Hypothalamus (tissue), 51 donors: ENCODE data around the gene ZNF611.
"Not testable (repeated sequence)": the region's sequence is repeated elsewhere in the genome, so short reads cannot be mapped to it uniquely, and the experiment has no call there.

Experiments used
- DNase-seq, 51 donors: peaks; one replicate each; lab custom pipeline; 2025; lab: John Stamatoyannopoulos, UW

ZNF611 gene

DNA sequence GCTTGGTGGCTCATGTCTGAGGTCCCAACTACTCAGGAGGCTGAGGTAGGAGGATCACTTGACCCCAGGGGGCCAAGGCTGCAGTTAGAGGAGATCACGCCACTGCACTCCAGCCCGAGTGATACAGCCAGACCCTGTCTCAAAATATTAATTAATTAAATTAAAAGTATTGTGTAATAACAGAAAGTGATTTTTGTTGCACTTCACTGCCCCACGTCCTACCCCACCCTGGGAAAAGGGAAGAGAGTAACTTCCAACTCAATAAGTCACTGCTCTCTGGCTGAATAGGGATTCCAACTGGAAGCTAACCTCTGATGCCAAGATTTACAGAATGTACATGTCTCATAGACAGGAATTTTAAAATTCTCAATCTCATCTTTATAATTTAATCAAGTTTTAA, 47.2 kb downstream of the ZNF611 start:
- no peak for DNase-seq

GRCh38 chr19:52685811-52686210, 49.0 kb downstream of the ZNF611 start:
- no peak for DNase-seq

- DNase-seq: not testable (repeated sequence)
These were observed 53.6 kb downstream of the ZNF611 start for GRCh38 chr19:52681216-52681615.

DNA sequence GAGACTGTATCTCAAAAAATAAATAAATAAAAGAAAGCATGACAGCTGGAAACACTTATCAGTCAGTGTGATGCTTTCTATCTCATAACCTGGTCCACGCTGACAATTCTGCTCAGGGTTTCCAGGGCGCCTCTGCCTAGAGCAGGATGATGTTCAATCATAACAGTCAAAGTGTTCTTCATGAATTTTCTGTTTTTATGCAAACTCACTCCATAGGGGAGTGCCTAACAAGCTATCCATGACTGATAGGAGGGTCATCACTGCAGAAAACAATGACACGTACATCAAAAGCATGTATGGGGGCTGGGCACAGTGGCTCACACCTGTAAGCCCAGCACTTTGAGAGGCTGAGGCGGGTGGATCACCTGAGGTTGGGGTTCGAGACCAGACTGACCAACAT, 55.2 kb downstream of the ZNF611 start:
- no peak for DNase-seq

DNA sequence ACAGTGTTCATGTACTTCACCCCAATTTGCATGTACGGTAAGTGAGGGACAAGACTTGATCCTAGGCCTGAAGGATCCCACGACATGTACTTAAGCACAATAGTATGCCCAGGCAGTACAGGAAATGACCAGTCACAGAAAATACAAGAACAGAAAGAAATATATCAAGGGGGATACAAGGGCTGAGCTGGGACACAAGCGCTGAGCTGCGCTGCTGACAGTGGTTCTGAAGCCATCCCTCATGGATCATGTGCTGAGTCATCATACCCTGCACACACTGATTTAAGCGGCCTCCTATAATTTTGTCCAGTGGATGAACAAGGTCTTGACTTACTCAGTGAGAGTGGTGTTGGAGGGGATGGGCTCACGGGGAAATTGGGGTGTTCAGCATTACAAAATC, 59.6 kb downstream of the ZNF611 start:
- not testable (repeated sequence) for DNase-seq

DNA sequence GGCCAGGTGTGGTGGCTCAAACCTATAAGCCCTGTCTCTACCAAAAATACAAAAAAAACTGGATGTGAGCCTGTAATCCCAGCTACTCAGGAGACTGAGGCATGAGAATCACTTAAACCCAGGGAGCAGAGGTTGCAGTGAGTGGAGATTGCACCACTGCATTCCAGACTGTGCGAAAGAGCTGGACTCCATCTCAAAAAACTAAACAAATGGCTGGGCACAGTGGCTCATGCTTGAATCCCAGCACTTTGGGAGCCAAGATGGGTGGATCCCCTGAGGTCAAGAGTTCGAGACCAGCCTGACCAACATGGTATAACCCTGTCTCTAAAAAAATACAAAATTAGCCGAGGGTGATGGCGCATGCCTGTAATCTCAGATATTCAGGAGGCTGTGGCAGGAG, 61.8 kb downstream of the ZNF611 start:
- no peak for DNase-seq

- DNase-seq: peak in 2 of 51 donors; percentile 9 to 20
These were observed 64.8 kb downstream of the ZNF611 start for GRCh38 chr19:52670046-52670445.

DNA sequence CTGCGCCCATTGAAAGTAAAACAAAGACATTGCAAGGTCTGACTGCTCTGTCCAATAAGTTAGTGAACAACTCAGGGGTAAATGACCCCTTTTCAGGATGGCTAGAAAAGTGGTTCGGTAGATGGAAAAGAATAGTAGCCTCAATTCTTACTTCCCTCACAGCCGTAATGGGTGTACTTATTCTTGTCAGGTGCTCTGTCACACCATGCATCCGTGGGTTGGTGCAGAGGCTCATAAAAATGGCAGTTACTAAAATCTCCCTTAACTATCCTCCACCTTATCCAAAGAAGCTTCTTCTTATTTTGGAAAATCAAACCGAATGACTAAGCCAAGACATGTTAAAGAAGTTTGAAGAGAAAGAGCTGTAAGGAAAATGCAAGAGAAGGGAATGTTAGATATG, 65.3 kb downstream of the ZNF611 start:
- DNase-seq: no peak

GRCh38 chr19:52667972-52668371, 66.9 kb downstream of the ZNF611 start:
- no peak for DNase-seq

- DNase-seq: no peak
These were observed 68.3 kb downstream of the ZNF611 start for GRCh38 chr19:52666506-52666905.

DNA sequence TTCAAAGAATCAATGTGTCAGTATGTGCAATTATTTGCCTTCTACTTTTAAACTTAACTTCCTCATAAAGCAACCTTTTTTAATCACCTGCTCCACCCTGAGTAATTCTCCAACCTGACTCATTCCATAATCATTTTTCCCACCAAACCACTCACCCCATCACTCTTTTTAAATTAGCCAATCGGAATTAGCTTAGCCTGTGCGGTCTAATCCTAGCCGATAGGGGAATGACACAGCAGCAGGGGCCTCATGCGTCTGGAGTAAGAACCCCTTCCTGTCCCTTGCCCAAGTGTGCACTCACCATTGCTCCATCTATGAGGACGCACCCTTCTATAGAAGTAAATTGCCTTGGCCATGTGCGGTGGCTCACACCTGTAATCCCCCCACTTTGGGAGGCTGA, 69.3 kb downstream of the ZNF611 start:
- no peak for DNase-seq

- no peak for DNase-seq
These were observed 69.8 kb downstream of the ZNF611 start for GRCh38 chr19:52665027-52665426.

GRCh38 chr19:52664461-52664860, 70.4 kb downstream of the ZNF611 start:
- no peak for DNase-seq

GRCh38 chr19:52662631-52663030, 72.2 kb downstream of the ZNF611 start:
- DNase-seq: no peak

DNA sequence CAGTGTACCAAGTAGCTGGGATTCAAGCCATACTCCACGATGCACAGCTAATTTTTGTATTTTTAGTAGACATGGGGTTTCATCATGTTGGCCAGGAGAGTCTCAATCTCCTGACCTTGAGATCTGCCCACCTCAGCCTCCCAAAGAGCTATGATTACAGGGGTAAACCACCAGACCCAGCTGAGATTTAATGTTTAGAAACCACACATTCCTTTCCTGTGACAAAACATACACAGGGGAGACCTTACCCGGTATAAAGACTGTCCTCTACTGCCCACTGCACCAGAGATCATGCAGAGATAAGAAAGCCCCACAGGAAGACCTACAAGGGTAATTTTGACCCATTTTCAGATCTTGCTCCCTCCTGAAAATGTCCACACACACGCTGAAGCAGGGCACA, 73.9 kb downstream of the ZNF611 start:
- no peak for DNase-seq

GRCh38 chr19:52659013-52659412, 75.8 kb downstream of the ZNF611 start:
- no peak for DNase-seq

- DNase-seq: no peak
These were observed 76.2 kb downstream of the ZNF611 start for GRCh38 chr19:52658595-52658994.

DNA sequence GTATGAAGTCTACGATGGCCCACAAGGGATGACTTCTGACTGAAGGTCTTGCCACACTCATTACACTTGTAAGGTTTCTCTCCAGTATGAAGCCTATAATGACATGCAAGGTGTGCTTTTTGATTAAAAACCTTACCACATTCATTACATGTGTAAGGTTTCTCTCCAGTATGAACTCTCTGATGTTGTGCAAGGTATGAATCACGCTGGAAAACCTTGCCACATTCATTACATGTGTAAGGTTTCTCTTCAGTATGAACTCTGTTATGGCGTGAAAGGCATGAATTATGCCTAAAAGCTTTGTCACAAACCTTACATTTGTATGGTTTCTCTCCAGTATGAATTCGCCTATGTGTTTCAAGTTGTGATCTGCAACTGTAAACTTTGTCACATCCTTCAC, 81.7 kb downstream of the ZNF611 start:
- no peak for DNase-seq
